ENCODE data around the gene ADGRG1.

DNA sequence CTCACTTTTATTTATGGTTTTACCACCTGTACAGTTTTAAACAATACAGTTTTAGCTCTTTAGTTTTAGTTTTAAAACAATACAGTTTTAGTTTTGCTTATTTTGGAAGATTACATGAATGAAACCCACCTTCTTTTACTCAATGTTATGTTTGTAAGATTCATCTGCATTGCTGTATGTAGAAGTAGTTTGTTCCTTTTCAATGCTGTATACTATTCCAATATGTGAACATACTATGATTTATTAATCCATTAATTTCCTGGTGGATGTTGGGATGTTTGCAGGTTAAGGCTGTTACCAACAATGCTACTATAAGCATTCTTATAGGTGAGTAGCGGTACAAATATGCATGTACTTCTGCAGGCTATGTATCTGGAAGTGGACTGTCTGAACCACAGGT is 34.4 kb upstream of the ADGRG1 start:
- TF ChIP-seq POLR2AphosphoS5 (IDR thresholded peaks at IDR 0.05) (no peak), POLR2A (IDR thresholded peaks at IDR 0.05) (no peak), CTCF (IDR thresholded peaks at IDR 0.05) (no peak)
